ENCODE measurements around the gene FRMD4A.

Gene FRMD4A

GRCh38 chr10:14173706-14174594 lies 156.8 kb downstream of the FRMD4A start:
- no peak for TF ChIP-seq NFIC (IDR thresholded peaks at IDR 0.05)
- no peak for TF ChIP-seq REST (IDR thresholded peaks at IDR 0.05; ENCODE audit: low read depth)

DNA sequence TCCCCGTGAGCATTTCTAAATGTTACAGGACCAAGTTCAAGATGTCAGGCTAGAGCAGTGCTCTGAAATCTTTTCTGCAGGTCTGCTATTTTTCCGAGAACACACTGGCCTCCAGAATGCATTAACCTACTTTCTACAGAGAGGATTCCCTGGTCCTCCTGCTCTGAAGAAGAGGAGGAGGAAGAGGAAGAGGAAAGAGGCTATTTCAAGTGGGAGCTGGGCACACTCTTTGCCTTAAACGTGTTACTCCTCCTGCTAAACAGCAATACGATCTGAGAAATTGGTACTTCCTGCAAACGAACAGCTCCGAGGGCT lies 157.4 kb downstream of the FRMD4A start:
- TF ChIP-seq FOXM1 (IDR thresholded peaks at IDR 0.05; ENCODE audit: borderline replicate concordance, low read depth) (no peak), TEAD4 (IDR thresholded peaks at IDR 0.05) (no peak), NFIC (IDR thresholded peaks at IDR 0.05) (no peak), EP300 (IDR thresholded peaks at IDR 0.05; ENCODE audit: borderline replicate concordance) (no peak)

- TF ChIP-seq CREB1 (IDR thresholded peaks at IDR 0.05; ENCODE audit: low read depth) = no peak
- no peak for TF ChIP-seq FOXM1 (IDR thresholded peaks at IDR 0.05; ENCODE audit: borderline replicate concordance, low read depth)
- no peak for TF ChIP-seq REST (IDR thresholded peaks at IDR 0.05; ENCODE audit: low read depth)
- TF ChIP-seq, protein P1, sequence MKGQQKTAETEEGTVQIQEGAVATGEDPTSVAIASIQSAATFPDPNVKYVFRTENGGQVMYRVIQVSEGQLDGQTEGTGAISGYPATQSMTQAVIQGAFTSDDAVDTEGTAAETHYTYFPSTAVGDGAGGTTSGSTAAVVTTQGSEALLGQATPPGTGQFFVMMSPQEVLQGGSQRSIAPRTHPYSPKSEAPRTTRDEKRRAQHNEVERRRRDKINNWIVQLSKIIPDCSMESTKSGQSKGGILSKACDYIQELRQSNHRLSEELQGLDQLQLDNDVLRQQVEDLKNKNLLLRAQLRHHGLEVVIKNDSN (IDR thresholded peaks at IDR 0.05) = no peak
- TF ChIP-seq YY1 (IDR thresholded peaks at IDR 0.05; ENCODE audit: low read depth) = no peak
- no peak for TF ChIP-seq RAD21 (IDR thresholded peaks at IDR 0.05; ENCODE audit: low read depth)
- no peak for TF ChIP-seq TAF1 (IDR thresholded peaks at IDR 0.05; ENCODE audit: low read depth)
- TF ChIP-seq EGR1 (IDR thresholded peaks at IDR 0.05) = no peak
- no peak for TF ChIP-seq TEAD4 (IDR thresholded peaks at IDR 0.05)
- no peak for TF ChIP-seq TCF12 (IDR thresholded peaks at IDR 0.05; ENCODE audit: low read depth)
- TF ChIP-seq NFIC (IDR thresholded peaks at IDR 0.05) = no peak
- no peak for TF ChIP-seq ZBTB7A (IDR thresholded peaks at IDR 0.05; ENCODE audit: low read depth)
- TF ChIP-seq, protein P2, sequence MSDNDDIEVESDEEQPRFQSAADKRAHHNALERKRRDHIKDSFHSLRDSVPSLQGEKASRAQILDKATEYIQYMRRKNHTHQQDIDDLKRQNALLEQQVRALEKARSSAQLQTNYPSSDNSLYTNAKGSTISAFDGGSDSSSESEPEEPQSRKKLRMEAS (IDR thresholded peaks at IDR 0.05) = no peak
- no peak for TF ChIP-seq EP300 (IDR thresholded peaks at IDR 0.05; ENCODE audit: borderline replicate concordance)
Measured at GRCh38 chr10:14172336-14172950, 158.3 kb downstream of the FRMD4A start.

DNA sequence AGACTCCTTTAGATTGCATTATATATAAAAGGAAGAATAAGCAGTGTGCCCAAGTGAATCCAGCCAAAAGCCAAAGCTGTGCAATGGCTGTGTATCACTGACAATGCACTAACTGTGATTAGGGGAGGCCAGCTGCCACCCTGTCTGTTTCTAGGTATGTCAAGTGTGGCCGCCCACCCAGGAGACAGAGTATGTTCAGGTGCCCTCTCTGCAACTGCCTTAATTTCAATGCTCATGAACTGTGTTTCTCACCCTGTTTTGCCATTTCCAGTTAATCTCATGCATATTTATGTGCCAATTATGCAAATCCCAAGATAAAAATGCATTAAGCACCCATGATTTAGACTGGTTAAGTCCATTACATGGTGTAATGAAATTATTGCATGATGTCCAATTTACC lies 159.4 kb downstream of the FRMD4A start:
- TF ChIP-seq TEAD4 (IDR thresholded peaks at IDR 0.05) = no peak
- TF ChIP-seq, protein P1 (IDR thresholded peaks at IDR 0.05) = no peak
- TF ChIP-seq CEBPB (IDR thresholded peaks at IDR 0.05) = no peak
- no peak for TF ChIP-seq FOXM1 (IDR thresholded peaks at IDR 0.05; ENCODE audit: borderline replicate concordance, low read depth)
- no peak for TF ChIP-seq CREB1 (IDR thresholded peaks at IDR 0.05; ENCODE audit: low read depth)
- no peak for TF ChIP-seq EGR1 (IDR thresholded peaks at IDR 0.05)
- TF ChIP-seq, protein P2 (IDR thresholded peaks at IDR 0.05) = no peak
- TF ChIP-seq TAF1 (IDR thresholded peaks at IDR 0.05; ENCODE audit: low read depth) = no peak
- TF ChIP-seq EP300 (IDR thresholded peaks at IDR 0.05; ENCODE audit: borderline replicate concordance) = no peak
- TF ChIP-seq TCF12 (IDR thresholded peaks at IDR 0.05; ENCODE audit: low read depth) = no peak
- no peak for TF ChIP-seq REST (IDR thresholded peaks at IDR 0.05; ENCODE audit: low read depth)
- TF ChIP-seq RAD21 (IDR thresholded peaks at IDR 0.05; ENCODE audit: low read depth) = no peak
- TF ChIP-seq NFIC (IDR thresholded peaks at IDR 0.05) = no peak
- TF ChIP-seq ZBTB7A (IDR thresholded peaks at IDR 0.05; ENCODE audit: low read depth) = no peak
- no peak for TF ChIP-seq YY1 (IDR thresholded peaks at IDR 0.05; ENCODE audit: low read depth)

Data from Ishikawa (cell line).